ENCODE measurements around the gene UGT1A3.

DNA sequence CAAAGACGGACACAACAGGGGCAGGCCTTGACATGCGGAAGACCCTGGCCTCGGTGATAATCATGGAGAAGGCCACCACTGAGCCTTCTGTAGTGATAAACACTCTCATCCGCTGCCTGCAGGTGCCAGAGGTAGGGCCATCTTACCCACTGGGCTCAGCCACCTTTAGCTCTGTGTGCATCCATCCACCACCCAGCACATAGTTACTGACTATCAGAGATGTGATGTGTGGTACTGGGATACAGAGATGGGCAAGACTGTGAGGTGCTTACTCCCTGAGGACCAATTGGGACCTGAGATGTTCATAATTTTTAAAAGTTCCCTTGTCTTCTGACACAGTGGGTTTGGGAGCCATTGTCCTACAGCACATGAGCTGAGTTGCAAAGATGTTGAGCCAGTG, 50.9 kb downstream of the UGT1A3 start:
- TF ChIP-seq REST (IDR thresholded peaks at IDR 0.05; ENCODE audit: insufficient read depth in 1 of 2, low read depth in 2 of 2, low read length in 2 of 2) (no peak), SIN3A (IDR thresholded peaks at IDR 0.05; ENCODE audit: borderline replicate concordance, insufficient read depth, low read length) (no peak), TAF1 (IDR thresholded peaks at IDR 0.05; ENCODE audit: borderline replicate concordance, insufficient read depth, low read length) (no peak), POLR2AphosphoS5 (IDR thresholded peaks at IDR 0.05; ENCODE audit: low read depth, low read length) (no peak)
